ENCODE measurements around the gene LEMD1.

DNA sequence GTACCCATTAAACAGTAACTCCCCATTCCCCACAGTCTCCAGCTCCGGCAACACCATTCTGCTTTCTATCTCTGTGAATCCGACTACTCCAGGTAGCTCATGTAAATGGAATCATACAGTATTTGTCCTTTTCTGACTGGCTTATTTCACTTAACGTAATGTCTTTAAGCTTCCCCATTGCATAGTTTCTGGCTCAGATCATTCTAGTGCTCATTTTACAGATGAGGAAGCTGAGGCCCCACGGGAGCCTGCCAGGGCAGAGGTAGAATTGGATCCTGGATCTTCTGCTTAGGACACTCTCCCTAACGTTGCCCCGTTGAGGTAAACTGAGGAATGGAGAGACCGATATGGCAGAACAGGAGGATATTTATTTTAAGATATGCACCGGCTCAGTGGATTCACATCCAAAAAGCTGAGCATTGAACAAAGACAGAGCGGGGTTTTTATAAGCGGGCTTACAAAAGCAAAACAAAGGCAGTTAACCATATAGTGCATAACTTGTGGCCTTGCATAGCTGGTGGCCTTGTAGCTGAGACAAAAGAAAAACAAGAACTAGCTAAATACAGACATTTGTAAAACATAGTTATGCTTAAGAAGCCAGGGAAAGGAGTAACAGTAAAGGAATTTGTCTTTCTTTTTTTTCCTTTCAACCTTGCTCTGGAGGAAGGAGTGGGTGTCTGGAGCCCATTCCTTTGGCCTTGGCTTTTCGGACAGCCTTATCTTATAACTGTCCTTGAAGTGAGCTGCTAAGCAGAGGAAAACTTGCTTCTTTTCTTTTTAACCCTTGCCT is 49.8 kb downstream of the LEMD1 start:
- TF ChIP-seq, protein P1, sequence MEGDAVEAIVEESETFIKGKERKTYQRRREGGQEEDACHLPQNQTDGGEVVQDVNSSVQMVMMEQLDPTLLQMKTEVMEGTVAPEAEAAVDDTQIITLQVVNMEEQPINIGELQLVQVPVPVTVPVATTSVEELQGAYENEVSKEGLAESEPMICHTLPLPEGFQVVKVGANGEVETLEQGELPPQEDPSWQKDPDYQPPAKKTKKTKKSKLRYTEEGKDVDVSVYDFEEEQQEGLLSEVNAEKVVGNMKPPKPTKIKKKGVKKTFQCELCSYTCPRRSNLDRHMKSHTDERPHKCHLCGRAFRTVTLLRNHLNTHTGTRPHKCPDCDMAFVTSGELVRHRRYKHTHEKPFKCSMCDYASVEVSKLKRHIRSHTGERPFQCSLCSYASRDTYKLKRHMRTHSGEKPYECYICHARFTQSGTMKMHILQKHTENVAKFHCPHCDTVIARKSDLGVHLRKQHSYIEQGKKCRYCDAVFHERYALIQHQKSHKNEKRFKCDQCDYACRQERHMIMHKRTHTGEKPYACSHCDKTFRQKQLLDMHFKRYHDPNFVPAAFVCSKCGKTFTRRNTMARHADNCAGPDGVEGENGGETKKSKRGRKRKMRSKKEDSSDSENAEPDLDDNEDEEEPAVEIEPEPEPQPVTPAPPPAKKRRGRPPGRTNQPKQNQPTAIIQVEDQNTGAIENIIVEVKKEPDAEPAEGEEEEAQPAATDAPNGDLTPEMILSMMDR (IDR thresholded peaks at IDR 0.05): no peak
- no peak for TF ChIP-seq POLR2A (IDR thresholded peaks at IDR 0.05)
